HG03575 (cell line): Measurements from ENCODE around the gene KCTD16.

Source experiments
- ATAC-seq: cut with Tn5 transposase; IDR thresholded peaks from one replicate; pipeline ENCODE4 v1.9.1; 2021; ENCODE audit not compliant: unreplicated experiment, insufficient number of reproducible peaks, low FRiP score; ENCODE audit errors: extremely low read depth

The KCTD16 gene

DNA sequence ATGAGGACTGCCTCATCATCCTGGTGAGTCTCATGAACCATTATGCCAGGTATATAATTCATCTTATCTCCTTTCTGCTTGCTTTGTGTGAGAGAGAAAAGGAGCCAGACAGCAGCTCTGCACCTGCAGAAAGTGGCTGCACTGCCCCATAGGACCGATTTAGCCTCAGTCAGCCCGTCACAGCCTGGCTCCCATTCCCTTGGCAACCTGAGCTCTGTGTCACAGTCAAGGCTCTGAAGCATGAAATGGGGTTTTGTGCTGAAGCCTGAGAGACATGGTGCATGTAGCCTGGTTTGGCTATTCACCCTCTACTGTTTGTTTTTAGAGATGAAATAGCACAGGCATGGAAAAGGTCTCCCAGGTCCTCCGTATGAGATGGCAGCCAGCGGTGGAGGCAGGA is 198.3 kb downstream of the KCTD16 start:
- peak; percentile 85 for ATAC-seq

DNA sequence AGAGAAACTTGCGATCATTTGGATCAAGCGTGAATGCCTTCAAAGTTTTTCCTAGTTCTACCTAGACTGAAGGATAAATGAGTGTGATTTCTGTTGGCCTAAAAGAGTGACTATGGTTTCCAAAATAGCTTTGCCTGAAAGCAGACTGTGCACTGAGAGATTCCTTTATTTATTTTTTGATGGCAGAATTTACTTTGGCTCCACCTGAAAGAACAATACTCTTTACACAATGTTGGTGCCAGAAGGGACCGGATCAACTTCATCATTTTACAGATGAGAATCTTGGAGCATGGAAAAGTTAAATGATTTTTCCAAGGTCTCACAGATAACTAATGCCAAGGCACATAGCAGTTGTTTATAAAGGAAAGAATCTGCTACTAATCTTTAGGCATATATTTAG is 199.6 kb downstream of the KCTD16 start:
- ATAC-seq = no peak

DNA sequence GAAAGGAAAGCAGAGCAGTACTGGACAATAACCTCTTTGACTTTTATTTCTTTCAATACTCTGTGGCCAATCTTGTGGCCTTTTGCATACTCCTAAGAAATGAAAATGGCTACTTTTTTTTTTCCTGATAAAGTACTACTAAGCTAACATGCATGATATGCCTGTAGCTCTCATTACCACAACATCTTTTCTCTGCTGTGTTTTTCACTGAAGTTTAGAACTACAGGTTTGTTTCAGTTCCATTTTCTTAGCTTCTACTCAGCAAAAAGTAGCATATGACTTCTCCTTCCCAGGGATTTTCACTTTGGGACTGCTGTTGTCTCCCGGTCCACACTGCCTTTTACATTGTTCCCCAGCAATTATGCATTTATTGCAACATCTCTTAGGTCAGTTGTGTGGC is 204.0 kb downstream of the KCTD16 start:
- no peak for ATAC-seq

DNA sequence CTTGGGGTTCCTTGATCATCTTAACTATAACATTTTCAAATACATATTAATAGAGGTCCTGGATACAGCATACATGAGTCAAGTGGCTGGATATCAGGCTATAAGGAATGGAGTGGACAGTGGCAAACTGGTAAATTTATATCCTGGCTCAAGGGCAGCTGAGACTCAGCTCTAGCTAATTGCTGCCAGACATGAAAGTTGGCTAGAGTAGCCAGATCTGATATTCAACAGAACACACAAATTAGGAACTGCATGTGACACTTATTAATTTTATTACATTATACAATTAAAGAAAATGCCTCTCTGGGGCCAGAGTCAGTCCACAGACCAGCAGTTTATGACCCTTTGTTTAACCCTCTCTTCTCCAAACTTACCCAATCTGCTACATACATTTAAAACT is 206.5 kb downstream of the KCTD16 start:
- no peak for ATAC-seq

DNA sequence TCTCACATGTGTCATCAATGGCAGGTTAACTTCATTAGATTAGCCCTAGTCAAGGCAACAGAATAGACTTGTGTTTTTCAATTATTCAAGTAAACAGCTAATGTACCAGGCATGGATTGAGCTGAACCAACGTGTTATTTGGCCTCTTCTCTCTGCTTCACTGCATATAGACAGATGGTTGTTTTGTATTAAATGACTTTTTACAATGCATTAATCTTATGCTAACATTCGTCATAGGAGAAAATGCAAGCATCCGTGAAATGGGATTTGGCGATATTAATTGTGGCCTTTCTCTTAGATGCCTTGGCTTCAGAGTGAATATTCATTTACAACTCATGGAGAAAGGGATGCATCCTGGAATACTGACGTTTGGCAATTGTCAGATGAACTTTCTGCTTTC is 208.0 kb downstream of the KCTD16 start:
- no peak for ATAC-seq

DNA sequence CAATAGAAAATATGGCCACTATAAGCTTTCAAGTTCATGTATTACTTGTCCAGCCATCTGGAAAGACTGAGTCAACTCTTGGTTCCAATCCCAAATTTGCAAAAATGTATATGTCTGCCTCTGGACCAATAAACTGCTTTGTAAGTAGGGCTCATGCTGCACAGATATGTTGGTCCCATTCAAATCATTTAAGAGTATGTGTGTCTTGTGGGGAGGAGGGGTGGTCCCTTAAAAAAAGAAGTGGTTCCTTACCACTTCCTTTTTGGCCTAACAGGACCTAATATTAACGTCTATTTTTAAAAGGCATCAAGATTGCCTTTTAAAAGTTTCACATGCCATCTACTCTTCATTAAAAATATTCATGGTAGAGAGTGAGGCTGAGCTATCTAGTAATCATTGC is 214.9 kb downstream of the KCTD16 start:
- no peak for ATAC-seq

DNA sequence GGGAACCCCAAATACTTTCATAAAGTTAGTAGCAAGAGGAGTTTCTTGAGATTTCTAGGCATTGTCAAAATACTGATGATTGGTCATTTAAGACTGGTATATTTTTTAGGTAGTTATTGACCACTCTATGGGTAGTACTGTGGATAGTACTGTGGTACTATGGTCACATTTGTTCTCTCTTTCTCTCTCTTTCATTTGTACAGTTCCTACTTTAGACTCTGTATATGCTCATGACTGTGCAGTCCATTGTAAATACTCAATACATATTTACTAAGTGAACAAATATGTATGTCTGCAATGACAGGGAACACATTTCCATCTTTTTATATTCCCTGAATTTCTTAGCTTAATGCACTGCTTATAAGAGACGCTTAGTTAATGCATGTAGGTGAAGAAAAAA is 215.6 kb downstream of the KCTD16 start:
- ATAC-seq = no peak

DNA sequence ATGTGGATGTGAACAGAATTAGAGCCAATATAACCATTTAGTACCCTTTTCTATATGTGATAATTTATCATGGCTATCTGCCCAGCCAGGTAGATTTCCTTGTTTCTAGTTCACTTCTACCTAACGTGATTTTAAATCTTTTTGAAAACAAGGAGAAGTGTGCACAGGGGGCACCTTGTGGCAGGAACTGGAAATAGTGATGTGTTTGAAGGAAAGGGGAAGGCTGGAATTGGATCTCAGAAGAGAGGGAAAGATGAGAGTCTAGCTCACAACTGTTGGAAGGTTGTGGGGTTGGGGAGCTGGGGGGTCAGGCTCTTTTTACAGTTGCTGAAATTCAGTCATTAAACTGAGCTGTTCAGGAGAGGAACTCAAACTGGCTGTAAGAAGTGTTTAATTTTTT is 219.5 kb downstream of the KCTD16 start:
- no peak for ATAC-seq

DNA sequence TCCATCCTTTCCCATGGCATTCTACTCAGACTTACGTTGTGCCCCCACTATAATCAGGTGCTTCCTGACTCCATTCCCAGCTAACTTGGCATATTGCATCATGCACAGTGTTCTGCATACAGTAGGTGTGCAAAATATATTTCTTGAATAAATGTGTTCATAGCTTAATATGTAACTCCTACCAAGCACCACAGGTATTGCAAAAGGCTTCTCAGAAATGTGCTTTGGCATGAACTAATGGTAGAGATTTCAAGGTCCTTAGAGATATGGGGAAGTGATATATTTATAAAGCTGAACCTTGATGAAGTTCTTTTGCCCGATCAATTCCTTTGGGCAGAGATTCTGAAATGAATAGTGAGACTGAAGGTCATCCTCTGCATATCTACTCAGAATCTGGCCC is 220.4 kb downstream of the KCTD16 start:
- ATAC-seq = no peak

DNA sequence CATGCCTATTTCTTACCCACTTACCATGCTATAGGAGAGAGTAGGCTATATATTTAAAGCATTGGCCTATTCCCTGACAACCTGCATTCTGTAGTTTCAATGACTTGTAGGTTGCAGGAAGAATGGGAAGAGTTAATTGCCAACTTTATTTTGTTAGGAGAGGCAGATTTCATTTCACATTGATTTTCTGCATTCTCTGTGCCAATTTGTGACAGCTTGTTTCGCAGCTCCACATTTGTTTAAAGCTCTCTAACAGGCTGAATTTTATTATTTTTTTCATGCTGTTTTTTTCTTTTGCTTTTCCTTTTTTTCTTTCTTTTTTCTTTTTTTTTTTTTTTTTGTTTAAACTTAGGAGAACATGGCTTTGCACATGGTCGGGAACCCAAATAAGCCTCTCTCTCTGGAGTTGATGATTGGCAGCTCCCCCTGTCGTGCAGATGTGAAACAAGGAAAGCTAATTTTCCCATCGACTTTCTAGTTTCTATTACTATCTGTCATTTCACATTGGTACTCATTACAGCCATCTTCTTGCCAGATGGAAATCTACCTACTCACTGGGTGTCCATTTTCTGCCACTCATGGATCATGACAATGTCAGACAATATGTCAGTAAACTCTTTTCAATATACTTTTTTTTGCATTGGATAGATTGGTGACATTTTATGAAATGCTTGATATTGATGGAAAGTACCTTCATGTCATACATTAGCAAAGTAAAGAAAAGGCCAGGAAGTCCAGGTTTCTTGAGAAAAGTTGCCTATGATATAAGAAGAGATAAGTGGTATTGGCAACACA is 223.2 kb downstream of the KCTD16 start:
- ATAC-seq = no peak

DNA sequence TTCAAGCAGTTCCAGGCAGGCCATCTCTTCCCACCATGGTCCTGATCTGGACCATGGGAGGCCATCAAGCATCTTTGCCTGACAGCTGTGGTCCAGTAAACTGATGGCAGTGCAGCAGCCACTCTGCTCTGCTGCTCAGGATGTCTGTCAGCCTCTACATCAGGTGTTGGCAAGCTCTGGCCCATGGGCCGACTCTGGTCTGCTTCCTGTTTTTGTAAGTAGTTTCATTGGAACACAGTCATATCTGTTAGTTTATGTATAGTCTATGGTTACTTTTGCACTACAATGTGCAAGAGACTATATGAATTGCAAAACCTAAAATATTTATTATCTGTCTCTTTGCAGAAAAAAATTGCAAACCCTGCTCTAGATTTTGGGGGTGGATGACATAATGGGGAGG is 225.0 kb downstream of the KCTD16 start:
- peak; percentile 67 for ATAC-seq

DNA sequence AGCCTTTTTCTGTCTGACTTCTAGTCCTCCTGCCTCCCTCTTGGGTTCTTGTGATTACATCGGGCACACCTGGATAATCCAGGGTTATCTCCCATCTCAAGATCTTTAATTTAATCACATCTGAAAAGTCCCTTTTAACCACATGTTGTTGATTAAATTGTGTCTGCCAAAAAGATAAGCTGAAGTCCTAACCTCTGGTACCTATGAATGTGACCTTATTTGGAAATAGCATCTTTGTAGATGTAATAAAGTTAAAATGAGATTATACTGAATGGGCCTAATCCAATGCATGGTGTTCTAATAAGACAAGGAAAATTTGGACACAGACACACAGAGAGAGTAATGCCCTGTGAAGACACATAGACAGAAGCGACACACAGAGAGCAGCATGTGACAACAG is 232.4 kb downstream of the KCTD16 start:
- no peak for ATAC-seq

DNA sequence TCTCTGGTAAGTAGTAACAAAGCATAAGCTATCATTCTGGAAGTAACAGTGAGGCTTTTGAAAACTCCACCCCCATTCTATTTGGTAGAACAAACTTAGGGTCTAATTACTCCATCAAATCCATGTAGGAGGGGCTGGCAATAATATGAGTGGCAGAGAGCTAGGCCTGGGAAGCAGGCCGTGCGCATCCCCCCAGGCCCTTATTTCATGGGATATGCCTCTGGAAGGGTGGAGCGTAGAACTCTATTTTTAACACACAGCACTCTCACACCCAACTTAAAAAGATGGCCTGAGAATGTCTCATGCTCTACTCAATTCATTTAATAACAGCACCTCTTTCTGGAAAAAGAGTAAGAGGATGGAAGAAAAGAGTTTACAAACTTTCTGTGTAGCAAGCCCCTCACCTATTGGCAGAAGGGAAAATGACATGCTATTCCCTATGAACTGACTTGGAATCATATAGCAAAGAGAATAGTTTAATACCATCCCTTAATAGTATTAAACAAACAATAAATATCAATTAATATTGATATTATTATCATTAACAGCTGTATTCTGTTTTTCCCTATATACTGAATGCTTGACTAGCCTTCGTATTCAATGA is 233.2 kb downstream of the KCTD16 start:
- no peak for ATAC-seq

DNA sequence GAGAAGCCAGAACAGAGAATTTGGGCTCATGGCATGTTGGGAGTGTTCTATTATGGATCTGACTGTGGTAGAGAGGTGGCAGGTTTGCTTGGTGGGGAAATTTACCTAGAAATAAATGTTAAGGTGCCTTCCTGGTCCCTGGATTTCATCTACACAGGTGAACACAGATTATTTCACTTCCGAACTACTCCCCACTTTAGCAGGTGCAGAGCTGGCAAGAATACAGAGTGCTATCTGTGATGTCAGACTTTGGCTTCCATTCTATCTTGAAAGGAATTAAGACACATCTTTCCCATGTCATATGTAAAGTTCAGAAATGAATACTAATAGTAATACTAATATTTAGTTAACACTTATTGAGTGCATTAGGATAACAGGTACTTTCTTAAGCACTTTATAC is 234.0 kb downstream of the KCTD16 start:
- no peak for ATAC-seq

DNA sequence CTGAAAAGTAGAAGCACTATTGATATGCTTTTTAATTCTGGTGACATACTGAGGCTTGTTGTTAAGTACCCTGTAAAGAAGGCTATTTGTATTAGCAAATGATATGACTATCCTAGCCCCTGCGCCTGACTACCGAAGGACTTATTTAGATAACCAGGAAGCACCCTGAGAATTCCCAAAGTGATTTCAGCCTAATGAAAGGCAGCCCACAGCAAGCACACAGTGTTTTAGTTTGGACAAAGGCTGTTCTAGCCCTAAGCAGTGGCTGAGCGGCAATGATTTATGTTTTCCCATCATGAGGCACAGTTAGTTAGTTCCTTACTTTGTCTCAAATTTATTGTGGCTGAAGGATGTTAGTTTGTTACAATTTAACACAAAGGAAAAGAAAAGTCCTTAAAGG is 235.3 kb downstream of the KCTD16 start:
- no peak for ATAC-seq

DNA sequence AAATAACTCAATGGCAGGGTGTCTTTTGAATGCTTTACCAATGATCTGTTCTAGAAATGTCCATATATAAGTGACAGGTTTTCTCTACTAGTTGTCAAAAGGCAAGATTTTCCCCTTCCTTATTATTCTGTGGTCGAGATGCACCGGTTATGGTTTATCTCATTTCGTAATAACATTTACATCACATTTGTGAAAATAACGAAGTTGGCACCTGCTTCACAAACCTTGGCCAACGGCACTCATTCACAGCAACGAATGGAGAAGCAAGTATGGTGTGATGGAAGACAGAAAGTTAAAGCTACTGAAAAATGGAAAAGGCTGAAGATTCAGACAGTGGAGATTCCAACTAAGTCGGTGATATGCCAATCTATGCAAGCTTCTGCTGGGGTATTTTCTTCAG is 235.8 kb downstream of the KCTD16 start:
- no peak for ATAC-seq

DNA sequence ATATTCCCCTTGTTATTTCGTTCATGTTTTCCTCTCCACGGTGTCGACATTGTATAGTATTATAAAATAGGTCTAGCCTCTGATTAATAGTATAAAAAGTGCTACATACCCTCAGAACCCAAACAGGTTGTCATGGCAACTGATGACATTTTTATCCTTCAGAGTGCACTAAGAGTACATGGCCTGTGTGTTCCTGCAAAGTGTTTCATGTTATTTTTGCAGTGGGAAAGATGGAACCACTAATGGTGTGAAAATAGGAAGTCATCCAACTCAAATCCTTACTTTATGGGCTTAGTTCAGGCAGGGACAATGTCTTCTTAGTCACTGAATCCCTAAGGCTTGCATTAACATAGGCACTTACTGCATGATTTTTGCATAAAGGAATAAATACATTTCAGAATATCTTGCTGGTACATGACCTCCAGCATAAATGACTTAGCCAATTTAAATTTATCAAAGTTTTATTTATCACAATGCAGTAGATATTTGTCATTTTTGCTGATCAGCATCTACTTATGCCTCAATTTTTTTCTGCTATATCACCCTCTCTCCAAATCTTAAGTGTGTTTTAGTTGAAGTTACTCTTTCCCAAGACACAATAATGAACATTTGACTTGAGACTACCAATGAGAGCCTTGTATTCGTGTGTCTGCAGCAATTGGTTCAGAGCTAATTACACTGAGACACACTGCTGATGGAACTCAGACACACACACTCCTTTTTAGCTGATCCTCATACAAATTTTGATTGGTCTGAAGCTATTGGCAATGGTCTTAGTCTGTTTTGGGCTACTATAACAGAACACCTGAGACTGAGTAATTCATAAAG is 243.7 kb downstream of the KCTD16 start:
- no peak for ATAC-seq

DNA sequence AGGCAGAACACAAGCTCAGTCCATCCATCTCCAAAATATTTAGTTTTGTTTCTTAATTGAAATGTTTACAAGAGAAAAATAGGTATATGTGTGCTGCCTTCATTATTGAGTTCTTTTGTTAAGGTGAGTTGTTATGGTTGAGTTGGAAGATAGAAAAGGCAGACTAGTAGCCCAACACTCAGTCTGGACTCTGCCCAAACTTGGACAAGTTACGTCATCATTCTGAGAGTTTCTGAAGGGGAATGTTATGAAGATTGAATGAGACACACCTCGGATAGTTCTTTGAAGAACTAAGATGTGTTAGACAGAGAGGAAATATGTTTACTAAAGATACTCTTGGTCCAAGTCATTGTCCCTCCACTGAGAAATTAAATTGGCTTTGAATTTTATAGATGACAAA is 245.5 kb downstream of the KCTD16 start:
- ATAC-seq = no peak

DNA sequence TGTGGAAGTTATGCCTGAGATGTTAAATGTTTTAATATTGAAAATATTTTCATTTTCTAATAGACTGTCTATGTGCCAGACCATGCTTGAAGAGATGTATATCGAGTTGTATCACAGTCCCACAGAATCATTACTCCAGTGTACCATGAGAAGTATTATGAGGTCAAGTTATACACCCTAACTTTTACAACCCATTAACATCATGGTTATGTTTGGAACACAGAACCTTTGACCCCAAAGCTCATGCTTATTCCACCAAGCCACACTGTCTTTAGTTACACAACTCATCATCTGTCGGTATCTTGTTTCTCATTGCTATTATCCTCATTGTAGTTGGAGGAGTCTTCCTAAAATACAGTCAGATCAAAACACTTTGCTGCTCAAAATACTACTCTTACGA is 248.0 kb downstream of the KCTD16 start:
- no peak for ATAC-seq

DNA sequence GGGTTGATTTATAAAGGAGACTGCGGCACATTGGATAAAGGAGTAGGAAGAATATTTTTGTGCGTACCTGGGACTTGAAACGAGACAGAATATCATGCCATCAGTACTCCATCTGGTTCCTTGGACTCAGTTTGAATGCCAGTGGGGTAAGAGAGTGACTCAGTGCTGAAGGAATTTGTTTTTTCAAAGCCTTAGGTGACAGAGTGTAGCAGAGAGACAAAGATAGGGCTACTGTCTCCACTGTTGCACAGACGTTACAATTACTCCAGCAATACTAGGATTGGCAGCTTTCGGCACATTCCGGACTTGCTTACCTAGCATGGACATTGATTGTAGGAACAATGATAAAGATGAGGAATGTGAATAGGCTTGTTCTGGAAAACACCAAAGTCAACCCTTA is 250.7 kb downstream of the KCTD16 start:
- no peak for ATAC-seq
